ENCODE measurements around the gene FOXO3.

GRCh38 chr6:108656836-108657235 lies 96.1 kb downstream of the FOXO3 start:
- TF ChIP-seq CTCF (optimal IDR thresholded peaks at IDR 0.05 in 1 of 3, IDR thresholded peaks at IDR 0.05 in 1 of 3, conservative IDR thresholded peaks at IDR 0.05 in 1 of 3; ENCODE audit: extremely low read depth in 1 of 3, insufficient read depth in 2 of 3, low read length in 3 of 3) (no peak), EZH2 (IDR thresholded peaks at IDR 0.05; ENCODE audit: low read length) (no peak)
